Stimulated activated naive CD4-positive, alpha-beta T cell (primary cell): ENCODE data around the gene NBEAL2.
A peak's percentile ranks its signal among the peaks of the same experiment; 100 is the strongest.

ENCODE experiments used
- DNase-seq, 6 experiments: peaks; one replicate each; lab custom pipeline; 2025; lab: John Stamatoyannopoulos, UW

Gene NBEAL2

GRCh38 chr3:46978985-46979944 lies at the start of gene NBEAL2:
TSS of gene NBEAL2 (plus strand) at chr3:46979666. CDS start at chr3:46979862, 196 bp downstream.
- peak; percentile 85 to 92 (median 88) for DNase-seq

GRCh38 chr3:46930166-46930944 lies 49.1 kb upstream of the NBEAL2 start:
- no peak for DNase-seq

GRCh38 chr3:46930945-46931403 lies 48.5 kb upstream of the NBEAL2 start:
- DNase-seq, result no peak

- DNase-seq, result no peak
Measured at GRCh38 chr3:46931631-46932331, 47.7 kb upstream of the NBEAL2 start.

GRCh38 chr3:46932455-46933225 lies 46.8 kb upstream of the NBEAL2 start:
- DNase-seq, result no peak

GRCh38 chr3:46933261-46933660 lies 46.2 kb upstream of the NBEAL2 start:
- DNase-seq, result no peak

GRCh38 chr3:46934072-46934471 lies 45.4 kb upstream of the NBEAL2 start:
- DNase-seq, result no peak

- no peak for DNase-seq
Measured at GRCh38 chr3:46934498-46935167, 44.8 kb upstream of the NBEAL2 start.

- no peak for DNase-seq
Measured at GRCh38 chr3:46935168-46935858, 44.2 kb upstream of the NBEAL2 start.

GRCh38 chr3:46935989-46936558 lies 43.4 kb upstream of the NBEAL2 start:
- DNase-seq, result no peak

- no peak for DNase-seq
Measured at GRCh38 chr3:46936733-46937250, 42.7 kb upstream of the NBEAL2 start.

GRCh38 chr3:46938118-46938517 lies 41.3 kb upstream of the NBEAL2 start:
- DNase-seq, result no peak

- DNase-seq, result no peak
Measured at GRCh38 chr3:46939578-46940445, 39.7 kb upstream of the NBEAL2 start.

GRCh38 chr3:46942076-46942475 lies 37.4 kb upstream of the NBEAL2 start:
- no peak for DNase-seq

- DNase-seq, result no peak
Measured at GRCh38 chr3:46942481-46943236, 36.8 kb upstream of the NBEAL2 start.

GRCh38 chr3:46943237-46944187 lies 36.0 kb upstream of the NBEAL2 start:
- no peak for DNase-seq

GRCh38 chr3:46944191-46944590 lies 35.3 kb upstream of the NBEAL2 start:
- no peak for DNase-seq
